ENCODE results near the gene CYB5D1.

DNA sequence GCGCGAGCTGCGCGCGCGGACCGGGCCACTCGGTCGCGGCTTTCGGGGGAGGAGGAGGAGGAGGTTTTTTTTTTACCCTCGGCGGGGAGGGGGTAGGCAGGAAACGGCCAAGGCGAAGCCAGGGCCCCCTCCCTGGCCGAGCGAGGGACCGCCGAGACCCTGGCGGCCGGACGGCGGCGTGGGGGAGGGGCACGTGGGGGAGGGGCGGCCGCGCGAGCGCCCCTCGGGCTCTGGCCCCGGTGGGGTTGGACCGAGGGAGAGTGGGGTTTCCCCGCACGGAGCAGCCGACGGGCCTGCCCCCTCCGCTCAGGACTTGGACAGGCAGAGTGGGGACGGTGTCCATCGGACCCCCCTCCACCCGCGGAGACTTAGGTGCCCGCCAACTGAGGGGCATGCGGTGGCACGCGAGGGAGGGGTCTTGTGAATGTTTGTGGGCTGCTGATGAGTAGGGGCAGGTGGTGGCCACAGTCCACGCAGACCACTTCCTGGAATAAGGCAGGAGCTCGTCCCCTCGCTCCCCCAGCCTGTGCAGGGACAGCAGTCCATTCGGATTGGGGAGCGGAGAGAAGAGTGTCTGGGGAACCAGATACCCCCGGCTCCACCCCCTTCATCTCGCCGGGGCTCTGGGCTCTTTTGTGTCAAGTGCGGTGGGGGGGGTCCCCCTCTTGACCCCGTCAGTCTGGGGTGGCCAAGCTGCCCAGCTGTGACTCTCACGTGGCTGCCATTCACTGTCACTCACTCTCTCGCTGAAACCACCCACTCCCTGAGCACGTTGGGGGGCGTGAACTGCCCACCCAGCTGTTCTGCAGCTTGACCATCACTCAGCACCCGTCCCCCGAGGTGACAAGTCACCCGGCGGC is 27.8 kb downstream of the CYB5D1 start:
- TF ChIP-seq CTCF (IDR thresholded peaks at IDR 0.05; ENCODE audit: poor library complexity) (no peak), EZH2phosphoT487 (IDR thresholded peaks at IDR 0.05; ENCODE audit: low read depth, severe bottlenecking, unreplicated experiment) (no peak), EZH2 (IDR thresholded peaks at IDR 0.05; ENCODE audit: borderline replicate concordance) (no peak)
